GM06990 (cell line): ENCODE measurements around the gene RAD50.
A peak's percentile ranks its signal among the peaks of the same experiment; 100 is the strongest.

Experiments used
- DNase-seq: peaks from one replicate; pipeline ENCODE4 v3.0.0-alpha.2; 2011; ENCODE audit not compliant: insufficient read length; ENCODE audit errors: extremely low read depth
- H3K27me3 ChIP-seq: replicated peaks from 2 replicates; pipeline ENCODE4 v1.6.0; 2011; ENCODE audit warnings: low read length; ENCODE audit not compliant: control insufficient read depth, insufficient read depth
- H3K36me3 ChIP-seq: 2 replicates; pipeline ENCODE4 v1.5.1; 2011; ENCODE audit warnings: low read length; ENCODE audit not compliant: control insufficient read depth, insufficient read depth
- H3K4me3 ChIP-seq: replicated peaks from 2 replicates; pipeline ENCODE4 v1.5.1; 2011; ENCODE audit warnings: low read depth, mild to moderate bottlenecking, control low read depth, low read length
- TF ChIP-seq, protein P1 (sequence below): IDR thresholded peaks from 2 replicates; pipeline ENCODE4 v1.5.1; 2011; ENCODE audit warnings: low read length, control low read depth, mild to moderate bottlenecking, inconsistent platforms; ENCODE audit not compliant: insufficient read depth, poor library complexity, severe bottlenecking

Gene RAD50

DNA sequence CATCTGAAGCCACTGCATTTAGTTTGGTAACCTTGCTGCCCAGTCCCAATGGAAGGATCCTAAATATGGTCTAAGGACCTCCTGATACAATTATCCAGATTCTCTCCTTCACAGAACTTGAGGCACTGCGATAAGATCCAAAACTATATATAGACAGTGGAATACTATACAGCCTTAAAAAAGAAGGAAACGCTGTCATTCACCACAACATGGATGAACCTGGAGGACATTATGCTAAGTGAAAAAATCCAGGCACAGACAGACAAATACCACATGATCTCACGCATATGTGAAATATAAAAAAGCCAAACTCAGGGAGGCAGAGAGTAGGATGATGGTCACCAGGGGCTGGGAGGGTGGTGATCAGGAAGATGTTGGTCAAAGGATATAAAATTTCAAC, 114.2 kb downstream of the RAD50 start:
- DNase-seq, result no peak
- Histone ChIP-seq H3K36me3 (no peaks in the 10 kb centered on the region), H3K27me3 (no peaks in the 10 kb centered on the region), H3K4me3 (no peak overlapping the region)
- TF ChIP-seq, protein P1, sequence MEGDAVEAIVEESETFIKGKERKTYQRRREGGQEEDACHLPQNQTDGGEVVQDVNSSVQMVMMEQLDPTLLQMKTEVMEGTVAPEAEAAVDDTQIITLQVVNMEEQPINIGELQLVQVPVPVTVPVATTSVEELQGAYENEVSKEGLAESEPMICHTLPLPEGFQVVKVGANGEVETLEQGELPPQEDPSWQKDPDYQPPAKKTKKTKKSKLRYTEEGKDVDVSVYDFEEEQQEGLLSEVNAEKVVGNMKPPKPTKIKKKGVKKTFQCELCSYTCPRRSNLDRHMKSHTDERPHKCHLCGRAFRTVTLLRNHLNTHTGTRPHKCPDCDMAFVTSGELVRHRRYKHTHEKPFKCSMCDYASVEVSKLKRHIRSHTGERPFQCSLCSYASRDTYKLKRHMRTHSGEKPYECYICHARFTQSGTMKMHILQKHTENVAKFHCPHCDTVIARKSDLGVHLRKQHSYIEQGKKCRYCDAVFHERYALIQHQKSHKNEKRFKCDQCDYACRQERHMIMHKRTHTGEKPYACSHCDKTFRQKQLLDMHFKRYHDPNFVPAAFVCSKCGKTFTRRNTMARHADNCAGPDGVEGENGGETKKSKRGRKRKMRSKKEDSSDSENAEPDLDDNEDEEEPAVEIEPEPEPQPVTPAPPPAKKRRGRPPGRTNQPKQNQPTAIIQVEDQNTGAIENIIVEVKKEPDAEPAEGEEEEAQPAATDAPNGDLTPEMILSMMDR, result no peak

DNA sequence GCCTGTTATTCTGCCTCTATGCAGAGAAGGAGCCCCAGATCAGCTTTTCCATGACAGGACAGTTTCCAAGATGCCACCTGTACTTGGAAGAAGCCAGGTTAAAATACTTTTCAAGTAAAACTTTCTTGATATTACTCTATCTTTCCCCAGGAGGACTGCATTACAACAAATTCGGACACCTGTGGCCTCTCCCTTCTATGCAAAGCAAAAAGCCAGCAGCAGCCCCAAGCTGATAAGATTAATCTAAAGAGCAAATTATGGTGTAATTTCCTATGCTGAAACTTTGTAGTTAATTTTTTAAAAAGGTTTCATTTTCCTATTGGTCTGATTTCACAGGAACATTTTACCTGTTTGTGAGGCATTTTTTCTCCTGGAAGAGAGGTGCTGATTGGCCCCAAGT, 116.7 kb downstream of the RAD50 start:
- Histone ChIP-seq H3K27me3 (no peaks in the 10 kb centered on the region), H3K4me3 (no peak overlapping the region), H3K36me3 (no peaks in the 10 kb centered on the region)
- no peak for DNase-seq
- TF ChIP-seq, protein P1, result no peak

DNA sequence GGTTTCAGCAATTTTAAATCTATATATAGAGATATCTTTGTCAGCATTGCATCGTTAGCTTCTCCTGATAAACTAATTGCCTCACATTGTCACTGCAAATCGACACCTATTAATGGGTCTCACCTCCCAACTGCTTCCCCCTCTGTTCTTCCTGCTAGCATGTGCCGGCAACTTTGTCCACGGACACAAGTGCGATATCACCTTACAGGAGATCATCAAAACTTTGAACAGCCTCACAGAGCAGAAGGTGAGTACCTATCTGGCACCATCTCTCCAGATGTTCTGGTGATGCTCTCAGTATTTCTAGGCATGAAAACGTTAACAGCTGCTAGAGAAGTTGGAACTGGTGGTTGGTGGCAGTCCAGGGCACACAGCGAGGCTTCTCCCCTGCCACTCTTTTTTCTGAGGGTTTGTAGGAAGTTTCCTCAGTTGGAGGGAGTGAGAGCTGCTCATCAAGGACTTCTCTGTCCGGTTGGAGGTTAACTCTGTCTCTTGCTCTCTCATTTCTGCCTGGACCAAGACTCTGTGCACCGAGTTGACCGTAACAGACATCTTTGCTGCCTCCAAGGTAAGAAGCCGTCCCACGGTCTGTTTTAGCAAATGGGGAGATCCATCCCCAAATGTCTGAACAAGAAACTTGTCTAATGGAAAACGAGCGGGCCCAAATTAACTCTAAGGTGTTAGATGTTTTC, 117.3 kb downstream of the RAD50 start, which contains the start of gene IL4:
TSS of gene IL4 (plus strand) at position 51 of the 692 bp plus-strand sequence. CDS start at position 113, 62 bp downstream.
- H3K4me3 ChIP-seq, result peak within 1 kb of the TSS; percentile 61
- TF ChIP-seq, protein P1, result no peak
- H3K36me3 ChIP-seq, result no peaks in the 10 kb centered on the region
- H3K27me3 ChIP-seq, result no peaks in the 10 kb centered on the region
- no peak for DNase-seq

DNA sequence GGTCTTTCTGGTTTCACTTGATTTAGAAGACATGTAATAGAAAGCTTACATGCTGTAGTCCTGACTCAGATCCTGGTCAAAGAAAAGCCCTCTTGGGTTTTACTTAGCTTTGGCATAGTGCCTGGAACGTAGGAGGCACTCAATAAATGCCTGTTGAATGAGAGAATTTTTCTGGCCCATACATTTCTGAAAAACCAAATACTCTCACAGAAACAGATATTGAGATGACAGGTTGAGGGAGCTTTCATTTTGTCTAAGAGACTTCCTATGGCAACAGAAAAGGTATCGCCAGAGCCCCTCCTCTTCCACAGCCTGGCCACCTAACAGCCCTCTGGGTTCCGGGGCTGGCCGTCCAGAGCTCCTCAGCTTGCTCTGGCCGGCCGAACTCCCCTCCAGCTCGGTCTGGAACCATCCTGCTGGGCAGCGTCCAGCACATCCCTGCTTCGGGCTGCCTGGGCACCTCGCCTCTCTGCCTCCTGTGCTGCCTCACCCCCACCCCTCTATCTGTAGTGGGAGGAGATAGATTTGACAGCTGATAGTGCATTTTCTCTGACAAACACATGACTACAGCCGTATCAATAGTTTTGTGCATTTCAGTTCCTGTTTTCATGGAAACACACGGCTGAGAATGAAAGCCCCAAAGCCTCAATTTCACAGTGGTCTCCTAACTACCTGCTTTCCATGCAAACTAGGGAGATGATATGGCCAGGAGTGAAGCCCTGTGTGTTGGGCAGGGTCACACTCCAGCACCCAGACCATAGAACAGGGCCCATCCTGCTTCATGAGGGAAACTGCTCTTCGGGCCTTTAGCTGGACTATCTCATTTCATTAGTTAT, 118.1 kb downstream of the RAD50 start:
- TF ChIP-seq, protein P1, result no peak

DNA sequence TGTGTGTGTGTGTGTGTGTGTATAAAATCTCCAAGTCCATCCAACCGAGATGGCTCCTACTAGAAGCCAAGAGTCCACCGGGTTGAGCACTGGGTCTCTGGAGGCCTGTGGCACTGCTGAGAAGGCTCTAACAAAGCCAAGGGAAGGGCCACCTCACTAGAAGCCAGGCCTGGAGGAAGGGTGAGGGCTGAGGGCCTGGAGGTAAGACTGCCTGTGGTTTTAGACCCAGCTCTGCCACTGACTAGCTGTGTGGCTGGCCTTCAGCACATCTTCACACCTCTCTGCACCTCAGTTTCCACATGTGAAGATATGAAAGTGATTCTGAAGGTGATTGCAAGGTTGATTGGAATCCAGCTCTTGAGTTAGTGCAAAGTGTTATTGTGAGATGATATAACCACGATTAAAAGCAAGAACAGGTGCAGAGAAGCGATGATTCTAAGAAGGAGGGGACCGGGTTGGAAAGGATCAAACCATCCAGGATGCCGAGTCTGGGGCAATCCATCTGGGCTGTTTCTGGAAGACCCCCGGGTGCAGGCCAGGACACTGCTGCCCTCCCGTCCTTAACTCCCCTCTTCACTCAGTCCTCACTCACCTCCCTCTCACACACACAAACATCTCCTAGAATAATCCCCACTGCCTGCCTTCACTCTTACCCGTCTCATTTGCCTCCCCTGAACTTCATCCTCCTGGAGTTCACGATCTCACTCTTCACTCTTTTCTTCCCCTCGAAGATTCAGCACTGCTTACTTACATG, 119.3 kb downstream of the RAD50 start:
- DNase-seq, result no peak
- TF ChIP-seq, protein P1, result no peak
- no peak overlapping the region for H3K4me3 ChIP-seq
- no peaks in the 10 kb centered on the region for H3K36me3 ChIP-seq
- no peaks in the 10 kb centered on the region for H3K27me3 ChIP-seq

More for the DNA sequence above, 118.1 kb downstream of the RAD50 start:
- Histone ChIP-seq H3K36me3 (no peaks in the 10 kb centered on the region), H3K4me3 (peak overlapping the region; percentile 61), H3K27me3 (no peaks in the 10 kb centered on the region)
- DNase-seq, result peak; percentile 78
